ENCODE data around the gene NISCH. TPM values are rescaled to one million over a fixed set of nuclear protein-coding genes. Genes with fewer than 3 reads are reported as not detected.

The NISCH gene
- polyA plus RNA-seq, 1 donor (not counting 4 experiments of a cell fraction or from before 2014, with no cell fraction given) = 48.1 TPM

DNA sequence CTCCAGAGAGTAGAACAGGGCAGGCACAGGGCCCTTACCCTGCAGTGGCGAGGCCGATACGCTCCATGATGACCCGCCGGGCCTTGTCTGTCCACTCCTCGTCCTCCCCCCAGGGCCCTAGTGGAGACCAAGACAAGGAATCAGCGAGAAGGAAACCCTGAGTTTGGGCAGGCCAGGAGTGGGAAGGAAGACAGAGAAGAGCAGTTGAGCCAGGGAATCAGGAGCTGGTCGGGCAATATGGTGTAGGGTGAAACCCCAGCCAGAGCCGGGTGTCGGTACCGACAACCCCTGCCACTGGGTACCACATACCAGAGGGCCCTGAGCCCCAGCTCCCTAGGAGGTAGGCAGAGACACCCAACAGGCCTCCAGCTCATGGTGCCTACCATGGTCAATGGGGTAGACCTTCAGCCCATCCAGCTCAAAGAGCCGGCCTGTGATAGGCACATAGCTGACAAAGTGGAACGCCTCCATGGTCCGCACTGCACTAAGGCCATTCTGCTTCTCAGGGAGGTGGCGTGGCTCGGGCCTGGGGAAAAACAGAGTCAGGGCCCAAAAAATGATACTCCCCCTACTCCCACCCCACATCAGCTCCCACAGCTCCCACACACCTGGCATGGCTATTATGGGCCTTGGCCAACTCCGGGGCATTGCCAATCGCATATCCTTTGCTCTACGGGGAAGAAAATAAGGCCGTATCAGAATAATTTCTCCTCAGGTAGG, 48.5 kb upstream of the NISCH start:
- Histone ChIP-seq H3K4me1 (ENCODE audit: control insufficient read depth, extremely low read depth, insufficient read depth, low read length) (peaks cover 67% of the 10 kb centered on the region), H3K9ac (ENCODE audit: control insufficient read depth, extremely low read depth, insufficient read depth, low read length) (peak overlapping the region; percentile 80), H3K27me3 (ENCODE audit: control insufficient read depth, extremely low read depth, insufficient read depth, low read length) (no peaks in the 10 kb centered on the region), H3K36me3 (ENCODE audit: control insufficient read depth in 2 of 2, extremely low read depth in 1 of 2, insufficient read depth in 2 of 2, low read length in 2 of 2) (peaks cover 30 to 53% of the 10 kb centered on the region in 2 experiments), H3K4me2 (ENCODE audit: control insufficient read depth, extremely low read depth, insufficient read depth, low read depth, low read length) (peak overlapping the region; percentile 95), H2AFZ (ENCODE audit: control insufficient read depth, low read length) (no peak overlapping the region), H3K4me3 (ENCODE audit: control insufficient read depth in 2 of 3, extremely low read depth in 1 of 3, insufficient read depth in 2 of 3, low read depth in 1 of 3, low read length in 3 of 3) (peak overlapping the region in 2 of 3 experiments; percentile 11 to 15), H3K9me3 (ENCODE audit: control insufficient read depth, low read depth, low read length) (no peaks in the 10 kb centered on the region), H3K79me2 (ENCODE audit: control insufficient read depth, insufficient read depth, low read length) (peaks cover 37% of the 10 kb centered on the region), H3K27ac (ENCODE audit: control insufficient read depth, insufficient read depth, low read length) (peak overlapping the region; percentile 92), H3K9me1 (ENCODE audit: control insufficient read depth, extremely low read depth, insufficient read depth, low read length) (peaks cover 3% of the 10 kb centered on the region), H4K20me1 (ENCODE audit: control insufficient read depth, extremely low read depth, insufficient read depth, low read length) (no peaks in the 10 kb centered on the region)
- TF ChIP-seq, protein P1, sequence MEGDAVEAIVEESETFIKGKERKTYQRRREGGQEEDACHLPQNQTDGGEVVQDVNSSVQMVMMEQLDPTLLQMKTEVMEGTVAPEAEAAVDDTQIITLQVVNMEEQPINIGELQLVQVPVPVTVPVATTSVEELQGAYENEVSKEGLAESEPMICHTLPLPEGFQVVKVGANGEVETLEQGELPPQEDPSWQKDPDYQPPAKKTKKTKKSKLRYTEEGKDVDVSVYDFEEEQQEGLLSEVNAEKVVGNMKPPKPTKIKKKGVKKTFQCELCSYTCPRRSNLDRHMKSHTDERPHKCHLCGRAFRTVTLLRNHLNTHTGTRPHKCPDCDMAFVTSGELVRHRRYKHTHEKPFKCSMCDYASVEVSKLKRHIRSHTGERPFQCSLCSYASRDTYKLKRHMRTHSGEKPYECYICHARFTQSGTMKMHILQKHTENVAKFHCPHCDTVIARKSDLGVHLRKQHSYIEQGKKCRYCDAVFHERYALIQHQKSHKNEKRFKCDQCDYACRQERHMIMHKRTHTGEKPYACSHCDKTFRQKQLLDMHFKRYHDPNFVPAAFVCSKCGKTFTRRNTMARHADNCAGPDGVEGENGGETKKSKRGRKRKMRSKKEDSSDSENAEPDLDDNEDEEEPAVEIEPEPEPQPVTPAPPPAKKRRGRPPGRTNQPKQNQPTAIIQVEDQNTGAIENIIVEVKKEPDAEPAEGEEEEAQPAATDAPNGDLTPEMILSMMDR (optimal IDR thresholded peaks at IDR 0.05 in 1 of 3, IDR thresholded peaks at IDR 0.05 in 1 of 3, conservative IDR thresholded peaks at IDR 0.05 in 1 of 3; ENCODE audit: extremely low read depth in 1 of 3, insufficient read depth in 2 of 3, low read length in 3 of 3) = no peak
- no peak for TF ChIP-seq EZH2 (IDR thresholded peaks at IDR 0.05; ENCODE audit: low read length)
- DNase-seq (ENCODE audit: low read depth, low spot score) (no peak), FAIRE-seq (peak; percentile 53)
- dilution Hi-C loops (cut with MboI; ENCODE audit: extremely low pct_ligation_motif_present, low sequenced_read_pairs) = no loop called here

DNA sequence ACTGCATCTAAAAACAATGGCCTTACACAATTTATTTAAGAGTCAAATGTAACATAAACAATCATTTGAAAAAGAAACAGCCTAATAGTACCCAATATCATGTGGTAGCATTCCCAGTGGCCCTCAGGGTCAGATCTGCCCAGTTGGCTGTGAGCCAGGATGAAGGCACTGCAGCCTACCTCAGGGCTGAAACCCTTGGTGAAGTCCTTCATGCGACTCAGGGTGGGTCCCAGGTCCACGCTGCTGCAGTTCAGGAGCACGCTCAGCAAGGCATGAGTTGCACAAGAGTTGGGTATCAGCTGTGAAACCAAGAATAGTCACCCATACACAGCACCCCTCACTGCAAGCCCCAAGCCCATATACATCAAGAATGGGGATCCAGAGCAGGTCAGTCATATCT, 47.6 kb upstream of the NISCH start:
- no peaks in the 10 kb centered on the region for H3K9me3 ChIP-seq (ENCODE audit: control insufficient read depth, low read depth, low read length)
- peaks cover 2% of the 10 kb centered on the region for H3K9me1 ChIP-seq (ENCODE audit: control insufficient read depth, extremely low read depth, insufficient read depth, low read length)
- dilution Hi-C loops (cut with MboI; ENCODE audit: extremely low pct_ligation_motif_present, low sequenced_read_pairs) = no loop called here
- H3K4me2 ChIP-seq (ENCODE audit: control insufficient read depth, extremely low read depth, insufficient read depth, low read depth, low read length) = peak overlapping the region; percentile 95
- H2AFZ ChIP-seq (ENCODE audit: control insufficient read depth, low read length) = no peak overlapping the region
- DNase-seq (ENCODE audit: low read depth, low spot score) (no peak), FAIRE-seq (no peak)
- H3K27ac ChIP-seq (ENCODE audit: control insufficient read depth, insufficient read depth, low read length) = peak overlapping the region; percentile 92
- H3K9ac ChIP-seq (ENCODE audit: control insufficient read depth, extremely low read depth, insufficient read depth, low read length) = peak overlapping the region; percentile 18
- peaks cover 41% of the 10 kb centered on the region for H3K79me2 ChIP-seq (ENCODE audit: control insufficient read depth, insufficient read depth, low read length)
- peaks cover 22 to 44% of the 10 kb centered on the region in 2 experiments for H3K36me3 ChIP-seq (ENCODE audit: control insufficient read depth in 2 of 2, extremely low read depth in 1 of 2, insufficient read depth in 2 of 2, low read length in 2 of 2)
- peak overlapping the region in 1 of 3 experiments; percentile 95 for H3K4me3 ChIP-seq (ENCODE audit: control insufficient read depth in 2 of 3, extremely low read depth in 1 of 3, insufficient read depth in 2 of 3, low read depth in 1 of 3, low read length in 3 of 3)
- H4K20me1 ChIP-seq (ENCODE audit: control insufficient read depth, extremely low read depth, insufficient read depth, low read length) = no peaks in the 10 kb centered on the region
- no peak for TF ChIP-seq EZH2 (IDR thresholded peaks at IDR 0.05; ENCODE audit: low read length)
- TF ChIP-seq, protein P1 (optimal IDR thresholded peaks at IDR 0.05 in 1 of 3, IDR thresholded peaks at IDR 0.05 in 1 of 3, conservative IDR thresholded peaks at IDR 0.05 in 1 of 3; ENCODE audit: extremely low read depth in 1 of 3, insufficient read depth in 2 of 3, low read length in 3 of 3) = no peak
- H3K27me3 ChIP-seq (ENCODE audit: control insufficient read depth, extremely low read depth, insufficient read depth, low read length) = no peaks in the 10 kb centered on the region
- peaks cover 75% of the 10 kb centered on the region for H3K4me1 ChIP-seq (ENCODE audit: control insufficient read depth, extremely low read depth, insufficient read depth, low read length)
